Activated naive CD4-positive, alpha-beta T cell treated with anti-CD3 and anti-CD28 coated beads for 36 hours (primary cell): Measurements from ENCODE around the gene PLXNA4. TPM values are rescaled to one million over a fixed set of nuclear protein-coding genes. Genes with fewer than 3 reads are reported as not detected.

ENCODE experiments used
- CTCF ChIA-PET: fragments of 350-600 bp; sonication (Branson Sonifier 250); formaldehyde crosslinking; loops from one replicate; lab custom pipeline; 2021; ENCODE audit warnings: antibody characterized with exemption; lab: Charles Lee
- DNase-seq: peaks from one replicate; pipeline ENCODE4 v3.0.0-alpha.2; 2020
- H3K27ac Mint-ChIP-seq: one replicate; pipeline ENCODE4 v1.8.0; 2021; ENCODE audit warnings: mild to moderate bottlenecking, mixed read lengths
- H3K27me3 Mint-ChIP-seq: one replicate; pipeline ENCODE4 v1.8.0; 2021; ENCODE audit warnings: low read depth, mixed read lengths
- H3K36me3 Mint-ChIP-seq: one replicate; pipeline ENCODE4 v1.8.0; 2021; ENCODE audit warnings: low read depth, mixed read lengths
- H3K4me1 Mint-ChIP-seq: one replicate; pipeline ENCODE4 v1.8.0; 2021; ENCODE audit warnings: low read depth, mixed read lengths
- H3K4me3 Mint-ChIP-seq: one replicate; pipeline ENCODE4 v1.8.0; 2021; ENCODE audit warnings: mild to moderate bottlenecking, moderate library complexity, mixed read lengths
- H3K9me3 Mint-ChIP-seq: one replicate; pipeline ENCODE4 v1.8.0; 2021; ENCODE audit warnings: mixed read lengths
- intact Hi-C: fragments of 100-400 bp; cut with micrococcal nuclease; formaldehyde crosslinking; loops from one replicate; pipeline ENCODE4 v1.15.1; 2023
- total RNA-seq, 2 experiments: library from RNA; stranded (reverse); gene quantifications; one replicate each; pipeline ENCODE4 v1.2.3, GENCODE V29; 2021

PLXNA4 gene
- total RNA-seq, 2 experiments from 2014 or later, result 0.02 to 0.05 TPM

GRCh38 chr7:132377703-132378584, 198.3 kb downstream of the PLXNA4 start:
- intact Hi-C loops, result no loop called here
- H3K9me3 Mint-ChIP-seq, result no peaks in the 10 kb centered on the region
- H3K27me3 Mint-ChIP-seq, result no peaks in the 10 kb centered on the region
- H3K4me3 Mint-ChIP-seq, result no peak overlapping the region
- no peaks in the 10 kb centered on the region for H3K36me3 Mint-ChIP-seq
- no peak overlapping the region for H3K27ac Mint-ChIP-seq
- CTCF ChIA-PET, result no interaction called here
- no peak for DNase-seq
- no peaks in the 10 kb centered on the region for H3K4me1 Mint-ChIP-seq

GRCh38 chr7:132377015-132377414, 199.3 kb downstream of the PLXNA4 start:
- H3K4me1 Mint-ChIP-seq, result no peaks in the 10 kb centered on the region
- intact Hi-C loops, result no loop called here
- no peak for DNase-seq
- no peak overlapping the region for H3K27ac Mint-ChIP-seq
- CTCF ChIA-PET, result no interaction called here
- H3K4me3 Mint-ChIP-seq, result no peak overlapping the region
- no peaks in the 10 kb centered on the region for H3K36me3 Mint-ChIP-seq
- no peaks in the 10 kb centered on the region for H3K9me3 Mint-ChIP-seq
- H3K27me3 Mint-ChIP-seq, result no peaks in the 10 kb centered on the region

GRCh38 chr7:132376361-132377013, 199.8 kb downstream of the PLXNA4 start:
- H3K36me3 Mint-ChIP-seq, result no peaks in the 10 kb centered on the region
- no peaks in the 10 kb centered on the region for H3K4me1 Mint-ChIP-seq
- H3K27me3 Mint-ChIP-seq, result no peaks in the 10 kb centered on the region
- CTCF ChIA-PET, result no interaction called here
- intact Hi-C loops, result no loop called here
- H3K4me3 Mint-ChIP-seq, result no peak overlapping the region
- no peak for DNase-seq
- H3K9me3 Mint-ChIP-seq, result no peaks in the 10 kb centered on the region
- no peak overlapping the region for H3K27ac Mint-ChIP-seq

- DNase-seq, result no peak
- intact Hi-C loops, result no loop called here
- no peak overlapping the region for H3K4me3 Mint-ChIP-seq
- no peaks in the 10 kb centered on the region for H3K4me1 Mint-ChIP-seq
- H3K27me3 Mint-ChIP-seq, result no peaks in the 10 kb centered on the region
- CTCF ChIA-PET, result no interaction called here
- no peaks in the 10 kb centered on the region for H3K9me3 Mint-ChIP-seq
- H3K27ac Mint-ChIP-seq, result no peak overlapping the region
- no peaks in the 10 kb centered on the region for H3K36me3 Mint-ChIP-seq
Measured at GRCh38 chr7:132373879-132374278, 202.4 kb downstream of the PLXNA4 start.

- Mint-ChIP-seq H3K4me3 (no peak overlapping the region), H3K9me3 (no peaks in the 10 kb centered on the region), H3K27ac (no peak overlapping the region), H3K27me3 (no peaks in the 10 kb centered on the region), H3K36me3 (no peaks in the 10 kb centered on the region), H3K4me1 (no peaks in the 10 kb centered on the region)
- DNase-seq, result no peak
- intact Hi-C loops, result no loop called here
- CTCF ChIA-PET, result no interaction called here
Measured at GRCh38 chr7:132373041-132373440, 203.2 kb downstream of the PLXNA4 start.

- Mint-ChIP-seq H3K4me1 (no peaks in the 10 kb centered on the region), H3K27ac (no peak overlapping the region), H3K36me3 (no peaks in the 10 kb centered on the region), H3K9me3 (no peaks in the 10 kb centered on the region), H3K27me3 (peaks cover 11% of the 10 kb centered on the region), H3K4me3 (no peak overlapping the region)
- DNase-seq, result no peak
- intact Hi-C loops, result no loop called here
- CTCF ChIA-PET, result no interaction called here
Measured at GRCh38 chr7:132371948-132372347, 204.3 kb downstream of the PLXNA4 start.

GRCh38 chr7:132368246-132368900, 207.9 kb downstream of the PLXNA4 start:
- Mint-ChIP-seq H3K9me3 (no peaks in the 10 kb centered on the region), H3K4me3 (no peak overlapping the region), H3K4me1 (no peaks in the 10 kb centered on the region), H3K27me3 (peaks cover 20% of the 10 kb centered on the region), H3K36me3 (no peaks in the 10 kb centered on the region), H3K27ac (no peak overlapping the region)
- intact Hi-C loops, result no loop called here
- DNase-seq, result no peak
- CTCF ChIA-PET, result no interaction called here

- no peaks in the 10 kb centered on the region for H3K4me1 Mint-ChIP-seq
- no peaks in the 10 kb centered on the region for H3K9me3 Mint-ChIP-seq
- DNase-seq, result no peak
- H3K4me3 Mint-ChIP-seq, result no peak overlapping the region
- no peak overlapping the region for H3K27ac Mint-ChIP-seq
- H3K27me3 Mint-ChIP-seq, result peaks cover 20% of the 10 kb centered on the region
- CTCF ChIA-PET, result no interaction called here
- H3K36me3 Mint-ChIP-seq, result no peaks in the 10 kb centered on the region
- intact Hi-C loops, result no loop called here
Measured at GRCh38 chr7:132367795-132368194, 208.5 kb downstream of the PLXNA4 start.

GRCh38 chr7:132367004-132367403, 209.3 kb downstream of the PLXNA4 start:
- no peak overlapping the region for H3K4me3 Mint-ChIP-seq
- CTCF ChIA-PET, result no interaction called here
- intact Hi-C loops, result no loop called here
- H3K9me3 Mint-ChIP-seq, result no peaks in the 10 kb centered on the region
- no peak overlapping the region for H3K27ac Mint-ChIP-seq
- peaks cover 20% of the 10 kb centered on the region for H3K27me3 Mint-ChIP-seq
- no peaks in the 10 kb centered on the region for H3K4me1 Mint-ChIP-seq
- no peaks in the 10 kb centered on the region for H3K36me3 Mint-ChIP-seq
- DNase-seq, result no peak

- Mint-ChIP-seq H3K4me3 (no peak overlapping the region), H3K36me3 (no peaks in the 10 kb centered on the region), H3K9me3 (no peaks in the 10 kb centered on the region), H3K27me3 (peaks cover 20% of the 10 kb centered on the region), H3K4me1 (no peaks in the 10 kb centered on the region), H3K27ac (no peak overlapping the region)
- CTCF ChIA-PET, result no interaction called here
- intact Hi-C loops, result no loop called here
- no peak for DNase-seq
Measured at GRCh38 chr7:132364226-132364625, 212.0 kb downstream of the PLXNA4 start.

GRCh38 chr7:132362059-132362458, 214.2 kb downstream of the PLXNA4 start:
- no peaks in the 10 kb centered on the region for H3K9me3 Mint-ChIP-seq
- DNase-seq, result no peak
- intact Hi-C loops, result no loop called here
- no peaks in the 10 kb centered on the region for H3K36me3 Mint-ChIP-seq
- no peak overlapping the region for H3K4me3 Mint-ChIP-seq
- H3K4me1 Mint-ChIP-seq, result no peaks in the 10 kb centered on the region
- CTCF ChIA-PET, result no interaction called here
- H3K27ac Mint-ChIP-seq, result no peak overlapping the region
- peaks cover 11% of the 10 kb centered on the region for H3K27me3 Mint-ChIP-seq

GRCh38 chr7:132361146-132361545, 215.1 kb downstream of the PLXNA4 start:
- H3K4me1 Mint-ChIP-seq, result no peaks in the 10 kb centered on the region
- H3K36me3 Mint-ChIP-seq, result no peaks in the 10 kb centered on the region
- intact Hi-C loops, result no loop called here
- CTCF ChIA-PET, result no interaction called here
- no peak overlapping the region for H3K27ac Mint-ChIP-seq
- no peak for DNase-seq
- H3K27me3 Mint-ChIP-seq, result peaks cover 9% of the 10 kb centered on the region
- no peaks in the 10 kb centered on the region for H3K9me3 Mint-ChIP-seq
- no peak overlapping the region for H3K4me3 Mint-ChIP-seq
